CD4-positive, alpha-beta T cell treated with Interleukin-12 subunit alpha and Interleukin-12 subunit beta, for 1 hour (primary cell): ENCODE results near the gene DNAJC5.
A peak's percentile ranks its signal among the peaks of the same experiment; 100 is the strongest.
"Not testable (repeated sequence)": the region's sequence is repeated elsewhere in the genome, so short reads cannot be mapped to it uniquely, and the experiment has no call there.

Source experiments
- DNase-seq: peaks from one replicate; pipeline ENCODE4 v3.0.0-alpha.2; 2020

The DNAJC5 gene

DNA sequence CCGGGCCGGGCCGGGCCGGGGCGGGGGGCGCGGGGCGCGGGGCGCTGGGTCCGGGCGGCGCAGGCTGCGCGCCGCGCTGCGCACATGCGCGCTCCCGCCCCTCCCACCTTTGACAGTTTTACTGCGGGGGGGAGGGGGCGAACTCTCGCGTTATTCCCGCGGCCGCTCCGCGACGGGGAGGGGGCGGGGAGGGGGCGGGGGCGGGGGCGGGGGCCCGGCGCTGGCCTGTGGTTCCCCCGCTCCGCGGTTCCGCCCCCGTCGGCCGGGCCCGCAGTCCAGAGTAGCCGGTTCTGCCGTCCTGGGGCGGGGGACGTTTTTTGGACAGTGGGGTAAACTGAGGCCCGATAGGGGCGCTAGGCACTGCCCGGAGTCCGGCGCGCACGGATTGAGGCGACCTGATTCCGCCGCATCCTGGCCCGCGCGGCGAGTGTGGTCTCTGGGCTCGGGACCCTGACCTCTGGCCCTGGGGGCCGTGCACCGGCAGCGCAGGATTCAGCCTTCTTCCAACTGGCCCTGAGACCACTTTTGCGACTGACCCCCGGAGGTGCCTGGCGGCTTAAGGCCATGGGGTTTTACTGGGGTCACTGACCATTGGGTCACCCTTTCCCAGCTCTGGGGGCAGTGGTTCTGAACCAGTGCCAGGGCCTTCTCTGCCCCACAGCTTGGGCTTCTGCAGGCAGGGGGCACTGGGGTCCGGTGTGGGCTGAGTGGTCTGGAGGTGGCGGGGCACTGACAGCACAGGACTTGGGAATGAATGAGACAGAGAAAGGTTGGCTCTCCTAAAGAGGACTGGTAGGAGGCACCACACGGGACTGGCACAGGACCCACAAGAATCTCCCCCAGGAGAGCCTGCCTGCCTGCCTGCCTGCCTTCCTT is 75.2 kb downstream of the DNAJC5 start, which contains the start of gene ZNF512B:
TSS of gene ZNF512B (minus strand) at position 93 of the 876 bp plus-strand sequence. CDS start 1,980 bp downstream, outside the sequence.
- DNase-seq, result peak; percentile 72

DNA sequence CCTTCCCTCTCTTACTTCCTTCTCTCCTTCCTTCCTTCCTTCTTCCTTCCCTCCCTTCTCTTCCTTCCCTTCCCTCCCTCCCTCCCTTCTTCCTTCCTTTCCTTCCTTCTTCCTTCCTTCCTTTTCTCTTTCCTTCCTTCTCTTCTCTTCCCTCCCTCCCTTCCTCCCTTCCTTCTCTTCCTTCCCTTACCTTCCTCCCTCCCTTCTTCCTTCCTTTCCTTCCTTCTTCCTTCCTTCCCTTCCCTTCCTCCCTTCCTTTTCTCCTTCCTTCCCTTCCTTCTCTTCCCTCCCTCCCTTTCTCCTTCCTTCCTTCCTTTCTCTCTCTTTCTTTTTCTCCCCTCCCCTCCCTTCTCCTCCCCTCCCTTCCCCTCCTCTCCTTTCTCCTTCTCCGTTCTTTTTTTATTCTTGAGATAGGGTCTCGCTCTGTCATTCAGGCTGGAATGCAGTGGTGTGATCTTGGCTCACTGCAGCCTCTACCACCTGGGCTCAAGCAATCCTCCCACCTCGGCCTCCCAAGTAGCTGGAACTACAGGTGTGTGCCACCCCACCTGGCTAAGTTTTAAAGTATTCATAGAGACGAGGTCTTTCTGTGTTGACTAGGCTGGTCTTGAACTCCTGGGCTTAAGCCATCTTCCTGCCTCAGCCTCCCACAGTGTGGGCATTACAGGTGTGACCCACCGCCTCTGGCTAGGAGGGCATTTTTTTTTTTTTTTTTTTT is 75.9 kb downstream of the DNAJC5 start:
- DNase-seq, result no peak

DNA sequence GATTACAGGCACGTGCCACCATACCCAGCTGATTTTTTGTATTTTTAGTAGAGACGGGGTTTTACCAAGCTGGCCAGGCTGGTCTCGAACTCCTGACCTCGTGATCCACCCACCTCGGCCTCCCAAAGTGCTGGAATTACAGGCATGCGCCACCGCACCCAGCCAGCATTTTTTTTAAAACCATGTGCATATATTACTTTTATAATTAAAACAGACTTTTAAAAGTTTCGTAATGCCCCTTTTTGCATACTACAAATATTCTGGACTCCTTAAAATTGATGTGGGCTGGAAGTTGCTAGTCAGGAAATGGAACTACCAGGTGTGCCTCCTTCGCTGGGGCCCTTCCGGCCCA is 77.0 kb downstream of the DNAJC5 start:
- not testable (repeated sequence) for DNase-seq

DNA sequence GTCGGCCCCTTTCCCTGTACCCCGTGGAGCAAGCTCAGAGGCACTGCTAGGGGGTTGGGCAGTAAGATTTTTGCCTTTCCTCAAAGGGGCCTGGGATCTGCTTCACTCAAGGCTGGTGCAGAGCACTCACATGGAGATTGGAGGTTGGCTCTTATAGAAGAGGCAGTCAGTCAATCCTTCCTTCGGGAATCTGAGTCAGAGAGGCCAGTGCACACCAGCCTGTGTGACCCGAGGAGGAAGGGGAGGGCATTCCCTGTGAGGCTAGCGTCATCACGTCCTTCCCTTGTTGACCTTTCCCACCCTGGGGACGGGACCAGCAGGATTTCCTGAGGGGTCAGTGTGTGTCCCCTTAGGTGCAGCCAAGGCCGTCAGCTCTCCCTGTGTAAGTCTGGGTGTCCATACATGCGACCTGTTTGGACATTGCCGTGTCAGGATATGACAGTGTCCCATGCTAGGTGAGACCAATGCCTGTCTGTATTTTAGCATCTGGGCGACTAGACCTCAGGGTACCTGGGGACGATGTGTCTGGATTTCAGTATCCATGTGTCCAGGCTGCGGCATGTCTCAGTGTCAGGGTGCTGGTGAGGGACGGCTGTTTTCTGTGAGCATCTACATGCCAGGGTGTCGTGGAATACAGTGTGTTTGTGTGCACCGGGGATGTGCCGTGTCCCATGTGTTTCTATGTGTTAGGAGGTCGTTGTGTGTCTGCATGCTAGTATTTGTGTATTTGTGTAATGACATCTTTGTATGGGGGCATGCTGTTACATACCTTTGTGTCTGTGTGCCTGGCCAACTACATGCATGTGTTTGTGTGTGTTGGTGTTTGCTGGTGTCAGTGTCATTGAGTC is 77.6 kb downstream of the DNAJC5 start:
- DNase-seq, result no peak

DNA sequence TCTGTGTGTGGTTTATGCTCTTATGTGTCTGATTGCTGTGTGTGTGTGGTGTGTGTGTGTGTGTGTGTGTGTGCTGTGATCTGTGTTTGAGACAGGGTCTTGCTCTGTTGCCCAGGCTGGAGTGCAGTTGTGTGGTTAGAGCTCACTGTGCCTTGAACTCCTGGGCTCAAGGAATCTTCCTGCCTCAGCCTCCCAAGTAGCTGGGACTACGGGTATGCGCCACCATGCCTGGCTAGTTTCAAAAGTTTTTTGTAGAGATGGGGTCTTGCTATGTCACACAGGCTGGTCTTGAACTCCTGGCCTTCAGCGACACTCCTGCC is 78.2 kb downstream of the DNAJC5 start:
- DNase-seq, result no peak

DNA sequence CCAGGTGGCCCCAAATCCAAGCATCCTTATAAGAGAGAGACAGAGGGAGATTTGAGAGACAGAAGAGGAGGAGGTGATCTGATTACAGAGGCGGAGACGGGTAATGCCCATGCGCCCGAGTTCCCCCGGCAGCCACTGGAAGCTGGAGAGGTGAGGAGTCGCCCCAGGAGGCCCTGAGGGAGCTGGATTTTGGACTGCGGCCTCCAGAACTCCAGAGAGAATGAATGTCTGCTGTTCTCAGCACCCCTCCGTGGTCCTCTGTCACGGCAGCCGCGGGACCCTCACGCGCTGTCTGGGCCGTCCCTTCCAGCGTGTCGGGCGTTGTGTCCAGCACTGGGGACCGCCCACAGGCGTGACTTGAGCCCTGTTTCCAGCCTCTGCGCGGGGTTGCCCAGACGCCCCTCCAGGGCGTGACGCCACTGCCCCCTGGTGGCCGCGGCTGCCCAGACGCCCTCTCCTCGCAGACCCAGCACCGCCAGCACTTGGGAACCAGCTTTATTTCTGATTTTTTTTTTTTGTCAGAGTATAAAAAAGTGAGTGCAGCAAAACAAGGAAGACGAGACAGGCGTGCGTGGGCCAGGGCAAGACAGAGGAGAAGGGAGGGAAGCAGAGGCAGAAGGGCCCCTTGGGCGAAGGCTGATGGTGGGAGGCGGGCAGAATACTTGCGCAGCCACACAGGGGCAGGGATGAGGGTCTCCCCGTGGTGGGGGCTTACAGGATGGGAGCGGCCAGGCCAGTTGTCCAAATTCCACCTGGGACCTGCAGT is 78.9 kb downstream of the DNAJC5 start:
- DNase-seq, result peak; percentile 80

DNA sequence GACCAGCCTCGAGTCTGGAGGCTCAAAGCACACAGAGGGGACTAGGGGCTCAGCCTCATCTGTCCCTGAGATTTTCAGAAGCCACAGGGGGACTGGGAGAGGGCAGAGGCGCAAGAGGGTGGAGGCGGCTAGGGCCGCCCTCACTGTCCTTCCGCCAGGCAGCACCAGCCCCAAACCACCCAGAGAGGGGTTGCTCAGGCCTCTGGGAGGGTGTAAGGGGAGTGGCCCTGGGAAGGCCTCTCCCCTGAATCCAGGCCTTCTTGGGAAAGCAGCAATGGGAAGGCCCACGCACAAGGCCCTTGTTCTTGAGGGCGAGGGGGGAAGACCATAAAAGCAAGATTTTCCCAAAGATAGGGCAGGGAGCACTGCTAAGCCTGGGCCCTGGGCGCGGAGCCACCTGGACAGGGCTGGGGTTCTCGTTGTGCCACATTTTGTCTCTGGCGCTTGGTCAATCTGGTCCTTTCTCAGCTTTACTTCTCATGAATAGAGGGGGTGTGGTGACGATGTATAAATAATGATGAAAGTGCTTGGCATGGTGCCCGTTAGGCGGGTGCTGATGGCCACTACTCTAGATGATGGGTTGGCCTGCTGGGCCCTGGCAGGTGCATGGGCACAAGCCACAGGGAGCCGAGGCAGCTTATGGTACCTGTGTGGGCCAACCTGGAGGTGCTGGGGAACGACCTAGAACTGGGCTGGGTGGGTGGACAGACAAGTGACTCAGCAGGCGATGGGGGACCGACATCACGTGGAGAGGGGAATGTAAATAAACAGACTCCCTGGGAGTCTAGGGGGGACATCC is 79.7 kb downstream of the DNAJC5 start:
- DNase-seq, result no peak

DNA sequence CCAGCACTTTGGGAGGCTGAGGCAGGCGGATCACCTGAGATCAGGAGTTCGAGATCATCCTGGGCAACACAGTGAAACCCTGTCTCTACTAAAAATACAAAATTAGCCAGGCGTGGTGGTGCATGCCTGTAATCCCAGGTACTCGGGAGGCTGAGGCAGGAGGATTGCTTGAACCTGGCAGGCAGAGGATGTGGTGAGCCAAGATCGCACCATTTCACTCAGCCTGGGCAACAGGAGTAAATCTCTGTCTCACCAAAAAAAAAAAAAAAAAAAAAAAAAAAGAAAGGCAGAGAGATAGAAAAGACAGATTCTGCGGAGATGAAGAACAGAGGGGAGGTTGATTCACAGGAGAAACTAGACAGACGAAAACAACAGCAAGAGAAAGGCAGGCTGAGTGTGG is 81.6 kb downstream of the DNAJC5 start:
- not testable (repeated sequence) for DNase-seq

DNA sequence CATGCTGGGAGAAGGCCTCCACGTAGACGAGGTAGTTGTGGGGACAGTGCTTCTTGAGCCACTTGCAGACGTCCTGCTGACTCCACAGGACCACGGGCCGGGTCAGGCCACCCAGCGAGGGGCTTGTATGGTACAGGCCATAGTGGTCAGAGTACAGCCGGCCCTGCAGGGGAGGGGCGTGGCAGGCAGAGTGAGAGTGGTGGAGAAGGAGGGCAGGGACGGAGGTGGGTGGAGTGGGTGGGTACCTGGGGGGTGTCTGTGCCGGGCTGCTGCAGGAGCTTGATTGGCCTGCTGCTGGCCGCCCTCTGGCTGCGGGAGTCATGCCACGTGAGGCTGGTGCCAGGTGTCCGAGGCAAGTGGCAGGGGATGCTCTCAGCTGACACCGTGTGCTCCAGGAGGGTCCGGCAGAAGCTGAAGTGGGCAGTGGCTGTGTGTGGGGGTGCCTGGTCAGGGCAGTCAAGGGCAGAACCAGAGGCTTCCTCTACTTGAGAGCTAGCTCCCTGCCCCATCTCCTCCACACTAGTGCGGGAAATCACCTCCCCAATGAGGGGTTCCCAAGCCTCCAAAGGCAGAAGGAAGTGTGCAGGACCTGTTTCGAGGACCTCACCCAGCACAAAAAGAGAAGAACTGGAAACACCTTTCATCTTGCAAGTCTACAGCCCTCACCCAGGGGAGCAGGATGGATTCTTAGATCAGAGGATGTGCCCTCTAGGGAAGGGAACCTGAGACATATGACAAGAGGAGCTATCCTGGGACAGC is 82.2 kb downstream of the DNAJC5 start:
- no peak for DNase-seq

DNA sequence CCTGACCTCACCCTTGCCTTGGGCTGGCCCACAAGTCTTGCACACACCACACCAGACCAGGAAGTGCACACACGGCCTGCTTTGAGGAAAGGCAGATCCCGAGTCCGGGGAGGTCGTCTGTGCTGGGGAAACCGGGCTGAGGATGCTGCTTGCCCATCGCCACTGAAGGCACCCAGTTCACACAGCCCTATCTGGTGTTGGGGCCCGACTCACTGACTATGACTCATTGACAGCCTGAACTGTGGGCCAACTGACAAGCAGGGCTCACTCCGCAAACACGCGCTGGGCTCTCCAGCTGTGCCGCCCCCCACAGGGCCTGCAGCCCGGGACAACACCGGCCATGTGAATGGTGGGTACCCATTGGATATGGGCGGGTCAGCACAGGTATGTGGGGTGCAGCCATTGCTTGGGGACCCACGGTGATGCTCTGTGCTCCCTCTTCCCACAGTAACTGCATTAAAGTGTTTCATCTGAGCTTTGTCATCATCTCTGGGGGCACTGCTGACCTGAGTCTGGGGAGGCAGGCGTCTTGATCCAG is 82.9 kb downstream of the DNAJC5 start:
- peak; percentile 50 for DNase-seq

DNA sequence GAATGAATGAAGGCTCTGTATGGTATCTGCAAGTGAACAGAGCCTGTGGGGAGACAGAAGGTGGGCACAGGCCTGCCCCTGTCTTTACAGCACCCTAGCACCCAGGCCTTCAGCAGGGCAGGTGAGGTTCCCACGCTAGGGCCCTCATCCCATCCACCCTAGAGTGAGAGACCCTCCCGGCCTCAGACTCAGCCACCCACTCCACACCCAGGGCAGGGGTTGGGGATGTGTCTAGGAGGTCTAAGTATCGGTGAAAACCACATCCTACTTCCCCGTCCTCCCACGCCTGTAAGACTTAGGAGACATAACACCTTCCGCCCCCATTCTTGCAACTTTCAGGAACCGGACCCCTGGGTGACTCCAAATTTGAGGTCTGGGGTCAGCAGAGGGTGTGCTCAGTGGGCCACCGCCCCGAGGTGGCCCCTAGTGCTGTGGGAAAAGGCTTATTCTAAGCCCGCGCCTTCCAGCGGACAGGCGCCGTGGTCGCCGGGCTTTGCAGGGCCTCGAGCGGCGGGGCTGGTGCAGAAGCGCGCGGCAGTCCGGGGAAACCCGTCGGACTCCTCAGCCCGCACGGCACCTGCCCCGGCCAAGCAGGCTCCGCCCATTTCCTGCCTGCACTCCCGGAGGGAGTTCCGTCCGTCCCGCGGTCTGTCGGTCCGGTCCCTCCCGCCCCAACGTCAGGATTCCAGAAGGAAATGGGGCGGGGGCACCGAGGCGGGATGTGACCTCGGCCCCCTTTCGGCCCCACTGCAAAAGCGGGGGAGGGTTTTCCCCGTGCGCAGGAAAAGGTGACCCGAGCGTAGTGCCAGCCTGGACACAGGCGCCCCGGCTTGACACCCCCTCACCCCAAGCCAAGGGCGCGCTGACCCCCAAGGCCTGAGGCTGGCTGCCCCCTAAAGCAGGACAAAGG is 83.6 kb downstream of the DNAJC5 start:
- peak; percentile 62 for DNase-seq

DNA sequence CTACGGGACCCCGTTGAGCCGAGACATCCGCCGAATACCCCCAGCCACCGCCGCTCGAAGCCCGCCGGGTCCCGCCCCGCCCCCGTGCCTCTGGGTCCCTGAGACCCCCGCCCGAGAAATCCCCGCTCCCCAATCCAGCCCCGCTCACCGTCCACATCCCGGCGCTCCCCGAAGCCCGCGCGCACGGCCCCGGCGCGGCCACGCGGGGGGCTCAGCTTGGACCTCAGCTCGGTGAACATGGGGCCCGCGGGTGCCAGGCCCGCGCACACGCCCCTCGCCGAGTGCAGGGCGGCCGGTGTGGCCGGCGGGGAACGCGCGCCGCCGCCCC is 84.3 kb downstream of the DNAJC5 start:
- DNase-seq, result no peak

DNA sequence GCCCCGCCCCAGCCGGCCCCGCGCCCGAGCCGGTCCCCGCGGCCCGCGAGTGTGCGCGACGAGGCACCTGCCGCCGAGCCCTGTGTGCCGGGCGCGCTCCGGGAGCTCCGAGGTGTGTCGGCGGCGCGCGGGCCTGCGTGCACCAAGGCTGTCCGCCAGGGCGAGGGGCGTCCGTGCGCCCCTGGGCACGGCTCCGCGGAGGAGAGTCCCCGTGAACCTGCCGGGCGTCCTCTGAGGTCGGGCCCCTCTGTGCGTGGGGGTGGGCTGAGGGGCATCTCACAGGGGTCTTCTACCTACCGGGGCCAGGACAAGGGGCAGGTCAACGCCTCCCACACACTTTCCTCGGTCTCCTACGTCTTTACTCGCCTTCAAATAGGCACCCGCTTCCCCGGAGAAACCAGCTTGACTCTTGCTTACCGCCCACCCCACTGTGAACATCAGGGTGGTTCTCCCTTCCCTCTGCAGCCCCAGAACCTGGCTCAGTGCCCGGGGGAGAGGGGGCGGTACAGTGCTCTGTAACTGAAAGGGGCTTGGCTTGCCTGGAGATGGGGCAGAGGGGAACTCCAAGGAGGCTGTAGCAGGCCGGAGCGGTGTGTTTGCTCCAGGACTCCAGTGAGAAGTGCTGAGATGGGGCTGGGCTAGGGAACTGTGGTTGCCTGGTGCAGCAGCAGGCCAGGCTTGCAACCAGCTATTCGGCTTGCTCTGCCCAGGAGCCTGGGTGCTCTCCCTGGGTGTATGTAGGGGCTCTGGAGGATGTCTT is 84.8 kb downstream of the DNAJC5 start, which contains the start of gene SAMD10:
TSS of gene SAMD10 (minus strand) at position 86 of the 760 bp plus-strand sequence. CDS start 175 bp downstream, outside the sequence.
- peak; percentile 66 for DNase-seq

DNA sequence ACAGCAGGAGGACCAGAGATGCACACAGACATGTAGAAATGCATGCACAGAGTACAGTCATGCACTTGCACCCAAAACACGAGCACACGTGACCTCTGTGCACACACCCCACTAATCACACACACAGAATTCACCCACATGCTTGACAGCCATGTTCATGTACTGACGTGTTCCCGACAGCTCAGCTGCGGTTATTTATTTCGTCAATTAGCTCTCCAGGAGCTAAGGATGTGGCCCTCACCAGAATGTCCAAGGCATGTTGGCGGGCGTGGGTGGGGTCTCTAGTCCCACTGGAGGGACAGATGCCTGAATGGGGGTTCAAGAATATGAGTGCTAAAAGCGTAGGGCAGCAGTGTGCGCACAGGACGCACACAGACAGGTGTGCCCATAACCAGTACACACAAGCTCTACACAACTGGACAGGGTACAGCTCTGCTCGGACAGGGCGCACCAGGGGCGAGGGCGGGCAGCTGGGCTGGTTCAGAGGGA is 85.4 kb downstream of the DNAJC5 start:
- DNase-seq, result peak; percentile 42

DNA sequence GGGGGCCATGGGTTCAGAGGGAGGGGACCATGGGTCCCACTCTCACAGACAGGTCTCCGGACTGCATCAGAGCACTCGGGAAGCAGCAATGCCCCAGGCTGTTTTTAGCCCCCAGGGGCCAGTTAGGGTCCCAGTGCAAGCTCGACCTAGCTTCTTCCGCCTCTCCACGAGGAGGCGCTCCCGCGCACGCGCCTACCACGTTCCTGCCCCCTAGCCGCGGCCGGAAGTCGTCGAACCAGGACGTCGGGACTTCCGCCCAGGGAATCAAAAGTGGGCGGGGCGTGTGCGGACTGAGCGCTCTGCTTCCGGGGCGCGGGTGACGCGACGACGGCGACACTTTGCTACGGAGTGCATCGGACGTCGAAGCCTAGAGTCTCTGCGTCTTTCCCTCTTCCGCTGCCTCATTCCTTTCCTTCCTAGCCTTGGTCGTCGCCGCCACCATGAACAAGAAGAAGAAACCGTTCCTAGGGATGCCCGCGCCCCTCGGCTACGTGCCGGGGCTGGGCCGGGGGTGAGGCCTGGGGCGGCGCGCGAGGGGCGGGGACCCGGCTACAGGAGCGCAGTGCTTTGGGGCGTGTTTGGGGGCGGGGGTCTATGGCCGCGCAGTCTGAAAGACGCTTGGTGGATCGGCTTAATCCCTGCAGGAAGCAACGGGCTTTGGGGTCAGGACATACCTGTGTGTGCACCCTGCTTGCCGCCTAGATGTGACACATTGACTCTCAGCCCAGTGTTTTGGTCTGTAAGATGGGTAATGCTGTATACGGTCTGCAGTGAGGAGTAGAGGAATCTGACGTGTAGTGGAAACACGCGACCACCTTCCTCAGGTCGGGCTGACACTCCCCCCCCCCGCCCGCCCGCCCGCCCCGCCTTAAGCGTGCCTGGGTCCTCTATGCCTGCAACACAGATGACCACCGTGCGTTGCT is 86.1 kb downstream of the DNAJC5 start, which contains the start of gene PRPF6:
TSS of gene PRPF6 (plus strand) at position 327 of the 923 bp plus-strand sequence. CDS start at position 441, 114 bp downstream.
- DNase-seq, result peak; percentile 95

DNA sequence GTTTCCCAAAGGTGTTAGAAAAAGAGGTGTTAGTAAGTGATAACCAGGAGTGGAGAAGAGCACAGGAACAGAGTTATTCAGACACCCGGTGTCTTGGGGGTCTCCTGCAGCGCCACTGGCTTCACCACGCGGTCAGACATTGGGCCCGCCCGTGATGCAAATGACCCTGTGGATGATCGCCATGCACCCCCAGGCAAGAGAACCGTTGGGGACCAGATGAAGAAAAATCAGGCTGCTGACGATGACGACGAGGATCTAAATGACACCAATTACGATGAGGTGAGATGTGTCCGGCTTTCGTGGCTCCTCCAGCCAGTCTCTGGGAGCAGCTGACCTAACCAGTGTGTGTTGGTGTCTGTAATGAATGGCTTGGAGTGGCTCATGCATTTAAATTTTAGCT is 88.0 kb downstream of the DNAJC5 start:
- no peak for DNase-seq
